Stimulated activated CD4-positive, alpha-beta T cell treated with anti-CD3 and anti-CD28 coated beads, Interleukin-1b, Interleukin-23, amount 100 ng/mL, for 24 hours (primary cell): Measurements from ENCODE around the gene NATD1.

ENCODE experiments used
- DNase-seq, 4 experiments: peaks; one replicate each; pipeline ENCODE4 v3.0.0-alpha.2; 2020; ENCODE audit warnings: low read depth in 4 of 4, low spot score in 1 of 4

The NATD1 gene, protein sequence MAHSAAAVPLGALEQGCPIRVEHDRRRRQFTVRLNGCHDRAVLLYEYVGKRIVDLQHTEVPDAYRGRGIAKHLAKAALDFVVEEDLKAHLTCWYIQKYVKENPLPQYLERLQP

DNA sequence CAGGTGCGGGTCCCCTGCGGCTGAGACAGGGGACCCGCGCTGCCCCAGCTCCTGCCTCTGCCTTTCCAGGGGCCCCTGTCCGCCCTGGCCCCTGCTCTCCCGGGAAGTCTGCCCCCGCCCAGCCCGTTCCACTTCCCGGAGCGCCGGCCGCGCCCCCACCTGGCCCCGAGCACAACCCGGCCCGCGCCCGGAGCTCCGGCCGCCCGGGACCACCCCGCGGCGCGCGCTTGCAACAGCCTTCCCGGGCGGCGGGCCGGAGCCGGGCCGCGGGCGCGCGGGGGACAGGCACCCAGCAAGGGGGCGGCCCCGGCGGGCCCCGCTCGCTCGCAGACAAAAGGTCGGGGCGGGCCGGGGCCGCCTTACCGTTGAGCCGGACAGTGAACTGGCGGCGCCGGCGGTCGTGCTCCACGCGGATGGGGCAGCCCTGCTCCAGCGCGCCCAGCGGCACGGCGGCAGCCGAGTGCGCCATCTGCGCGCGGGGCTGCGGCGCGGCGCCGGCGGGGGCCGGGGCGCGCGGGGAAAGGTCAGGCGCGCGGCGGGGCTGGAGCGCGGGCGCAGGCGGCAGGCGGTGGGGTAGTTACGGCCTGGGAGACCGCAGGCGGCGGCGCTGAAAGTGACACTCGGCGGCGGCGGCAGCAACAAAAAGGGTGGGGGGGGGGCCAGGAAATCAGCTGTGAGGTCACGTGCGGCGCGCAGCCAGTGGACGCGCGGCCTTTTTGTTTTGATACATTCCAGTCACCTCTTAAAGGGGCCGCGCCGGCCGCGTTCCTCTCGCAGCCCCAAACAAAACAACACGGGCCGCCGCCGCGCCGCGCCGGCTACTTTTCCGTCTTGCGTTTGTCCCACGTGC, at the start of gene NATD1:
TSS of gene NATD1 (minus strand) at position 615 of the 850 bp plus-strand sequence. CDS start at position 469, 146 bp downstream.
- DNase-seq = peak; percentile 46 to 67 (median 58)

GRCh38 chr17:21301593-21302550, 48.7 kb upstream of the NATD1 start:
- no peak for DNase-seq

- DNase-seq = no peak
Measured at GRCh38 chr17:21300601-21301571, 47.7 kb upstream of the NATD1 start.

- DNase-seq = no peak
Measured at GRCh38 chr17:21299981-21300600, 46.9 kb upstream of the NATD1 start.

DNA sequence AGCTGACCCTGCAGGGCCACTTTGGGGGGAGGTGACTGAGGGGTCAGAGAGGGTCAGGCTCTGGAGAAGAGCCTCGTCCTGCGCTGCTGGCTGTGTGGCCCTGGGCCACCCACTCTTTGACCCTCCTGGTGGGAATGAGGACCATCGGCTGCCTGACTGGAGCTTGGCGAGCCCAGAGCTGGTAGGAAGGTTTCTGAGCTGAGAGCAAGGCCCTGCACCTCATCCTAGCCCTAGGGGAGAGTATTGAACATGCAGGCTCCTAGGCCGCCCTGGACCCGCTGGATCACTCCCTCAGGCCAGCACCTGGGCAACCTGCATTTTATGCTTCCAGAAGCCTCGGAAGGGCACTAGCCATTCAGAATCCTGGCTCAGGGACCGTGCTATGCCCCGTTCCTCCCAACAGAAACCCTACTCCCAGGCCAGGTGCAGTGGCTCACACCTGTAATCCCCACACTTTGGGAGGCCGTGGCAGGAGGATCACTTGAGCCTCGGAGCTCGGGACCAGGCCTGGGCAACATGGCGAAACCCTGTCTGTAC, 45.8 kb upstream of the NATD1 start:
- DNase-seq = no peak

- no peak for DNase-seq
Measured at GRCh38 chr17:21298056-21298982, 45.1 kb upstream of the NATD1 start.

DNA sequence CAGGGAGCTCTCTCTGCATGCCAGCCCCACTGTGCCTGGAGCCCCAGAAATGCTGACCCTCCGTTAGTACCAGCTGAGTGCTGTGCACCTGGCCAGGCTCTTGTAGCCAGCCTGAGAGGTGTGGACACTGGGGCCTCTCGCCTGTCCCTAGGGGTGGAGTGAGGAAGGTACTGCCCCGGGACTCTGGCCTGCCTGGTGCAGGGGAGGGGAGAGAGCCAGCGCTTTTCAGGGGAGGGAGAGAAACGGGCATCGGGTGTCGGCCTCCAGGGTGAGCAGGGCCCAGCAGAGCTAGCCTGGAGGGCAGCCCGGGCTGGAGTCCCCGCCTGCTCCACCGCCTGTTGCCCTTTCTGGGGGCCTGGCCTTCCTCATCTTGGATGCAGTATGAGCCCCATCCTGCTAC, 44.4 kb upstream of the NATD1 start:
- DNase-seq = no peak

GRCh38 chr17:21297026-21297520, 43.9 kb upstream of the NATD1 start:
- no peak for DNase-seq

- no peak for DNase-seq
Measured at GRCh38 chr17:21296097-21297025, 43.2 kb upstream of the NATD1 start.

DNA sequence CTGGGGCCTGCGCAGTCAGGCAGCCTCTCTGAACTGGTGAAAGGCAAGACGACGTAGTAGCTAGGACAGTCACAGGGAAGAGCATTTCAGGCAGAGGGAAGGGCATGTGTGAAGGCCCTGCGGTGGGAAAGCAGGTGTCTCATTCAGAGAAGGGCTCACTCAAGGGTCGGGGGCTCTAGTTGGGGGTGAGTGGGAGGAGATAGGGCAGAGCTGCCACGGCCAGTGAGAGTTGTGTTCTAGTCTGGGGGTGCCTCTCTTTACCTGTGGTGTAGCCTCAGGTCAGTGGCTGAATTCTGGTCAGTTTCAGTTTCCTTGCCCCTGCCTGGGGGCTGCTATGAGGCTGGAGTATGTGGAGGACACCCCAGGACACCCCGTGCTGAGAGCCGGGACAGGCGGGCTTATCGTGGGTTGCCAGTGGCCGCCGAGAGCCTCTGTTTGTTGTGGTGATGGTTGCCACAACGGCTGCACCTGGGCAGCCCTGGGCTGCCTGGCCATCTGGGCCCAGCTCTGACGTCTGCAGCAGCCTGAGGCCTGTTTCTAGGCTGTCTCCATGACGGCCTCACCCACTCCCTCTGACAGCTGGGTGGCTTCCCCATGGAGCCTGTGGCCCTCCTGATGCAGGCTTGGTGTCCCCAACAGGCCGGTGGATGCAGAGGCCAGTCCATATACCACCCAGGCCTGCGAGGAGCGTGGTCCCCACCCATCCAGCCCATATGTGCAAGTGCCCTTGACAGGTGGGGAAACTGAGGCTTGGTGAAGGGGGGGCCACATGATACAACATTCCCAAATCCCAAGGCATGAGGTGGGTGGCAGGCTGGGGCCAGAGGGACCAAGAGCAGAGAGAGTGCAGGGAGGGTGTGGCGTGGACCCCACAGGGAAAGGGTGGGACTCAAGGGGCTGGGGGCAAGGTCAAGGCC, 42.1 kb upstream of the NATD1 start:
- DNase-seq = no peak

GRCh38 chr17:21294321-21295035, 41.3 kb upstream of the NATD1 start:
- DNase-seq = no peak

GRCh38 chr17:21293831-21294210, 40.6 kb upstream of the NATD1 start:
- no peak for DNase-seq

DNA sequence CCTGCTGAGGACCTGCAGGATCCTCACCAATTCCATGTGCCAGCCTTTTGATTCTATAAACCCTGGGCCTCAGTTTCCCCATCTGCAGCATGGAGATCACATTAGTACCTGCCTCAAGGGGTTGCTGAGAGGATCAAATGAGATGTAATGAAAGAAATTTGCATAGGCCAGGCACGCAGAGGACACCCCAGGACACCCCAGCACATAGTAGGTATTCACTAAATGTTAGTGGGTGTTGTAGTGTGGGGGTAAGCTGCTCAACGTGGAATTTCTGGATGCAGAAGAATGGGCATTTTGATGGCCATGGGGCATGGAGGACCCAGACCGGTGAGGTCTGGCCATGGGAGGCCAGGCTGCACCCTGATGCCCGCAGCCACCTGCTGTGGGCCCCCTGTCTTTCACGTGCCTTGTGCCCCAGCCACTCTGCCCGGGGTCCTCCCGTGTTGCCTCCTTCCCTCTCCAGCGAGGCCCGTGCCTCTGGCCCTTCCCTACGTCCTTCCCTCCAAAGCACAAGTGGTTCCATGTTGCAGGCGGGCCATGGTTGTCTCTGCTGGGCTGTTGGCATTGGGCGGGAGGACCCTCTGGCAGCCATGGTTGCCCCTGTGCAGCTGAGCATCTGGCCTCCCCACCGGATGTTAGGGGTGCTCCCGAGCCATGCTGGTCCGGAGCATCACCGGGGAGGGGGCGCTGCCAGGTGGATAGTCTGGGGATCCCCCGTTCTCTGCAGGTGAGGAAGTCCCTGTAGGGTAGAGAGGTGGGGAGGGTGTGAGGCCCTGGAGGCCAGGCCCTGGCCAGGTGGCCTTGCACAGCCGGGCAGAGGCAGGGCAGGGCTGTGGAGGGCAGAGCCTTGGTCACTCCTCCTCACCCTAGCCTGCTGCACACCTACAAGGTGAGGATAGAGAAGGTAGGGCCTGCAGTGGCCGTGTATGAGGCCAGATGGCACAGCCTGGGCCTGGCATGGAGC, 39.9 kb upstream of the NATD1 start:
- no peak for DNase-seq

- DNase-seq = no peak
Measured at GRCh38 chr17:21291862-21292261, 38.7 kb upstream of the NATD1 start.

GRCh38 chr17:21291357-21291756, 38.1 kb upstream of the NATD1 start:
- no peak for DNase-seq
